GM12878 (cell line): ENCODE measurements around the gene NAXE.

Experiments
- ATF2 ChIP-seq: IDR thresholded peaks from 2 replicates; pipeline ENCODE4 v1.6.1; 2012; ENCODE audit warnings: low read length, inconsistent platforms
- CEBPB ChIP-seq, 2 experiments: fragments of 150-350 bp in 1 of 2; IDR thresholded peaks; 2 replicates each; pipeline ENCODE4 v1.6.1; 2012 to 2014; ENCODE audit warnings: low read depth in 2 of 2, low read length in 2 of 2, borderline replicate concordance in 1 of 2, inconsistent platforms in 1 of 2
- CHD2 ChIP-seq: IDR thresholded peaks from 2 replicates; pipeline ENCODE4 v1.6.1; 2011; ENCODE audit warnings: low read depth, low read length, improper control_type of control experiment, borderline replicate concordance
- CTCF ChIP-seq, 3 experiments: IDR thresholded peaks in 2 of 3; conservative IDR thresholded peaks in 1 of 3; 2 replicates each; pipeline ENCODE4 v1.5.1; 2011; ENCODE audit warnings: low read depth in 3 of 3, low read length in 3 of 3, mild to moderate bottlenecking in 3 of 3, control low read depth in 2 of 3, moderate library complexity in 2 of 3, inconsistent platforms in 1 of 3, mixed read lengths in 1 of 3; ENCODE audit not compliant: control insufficient read depth in 2 of 3, insufficient read depth in 1 of 3; ENCODE audit errors: extremely low read depth in 1 of 3
- EP300 ChIP-seq, 2 experiments: fragments of 150-350 bp in 1 of 2; IDR thresholded peaks; 2 replicates each; pipeline ENCODE4 v1.6.1; 2011 to 2012; ENCODE audit warnings: low read depth in 2 of 2, low read length in 2 of 2, borderline replicate concordance in 1 of 2, improper control_type of control experiment in 1 of 2, inconsistent platforms in 1 of 2; ENCODE audit not compliant: control insufficient read depth in 1 of 2
- HCFC1 ChIP-seq: fragments of 150-350 bp; IDR thresholded peaks from 2 replicates; pipeline ENCODE4 v1.6.1; 2014; ENCODE audit warnings: low read length
- HDAC6 ChIP-seq: fragments of 200-600 bp; sonication (generic); IDR thresholded peaks from one replicate; pipeline ENCODE4 v1.8.0; 2017; ENCODE audit warnings: antibody characterized with exemption; ENCODE audit not compliant: unreplicated experiment
- JUNB ChIP-seq: IDR thresholded peaks from 2 replicates; pipeline ENCODE4 v1.6.1; 2016; ENCODE audit warnings: antibody characterized with exemption, mild to moderate bottlenecking
- PRDM15 ChIP-seq: fragments of 450-650 bp; formaldehyde crosslinking; IDR thresholded peaks from 2 replicates; pipeline ENCODE4 v1.4.0; 2020; ENCODE audit warnings: mild to moderate bottlenecking, moderate library complexity
- RCOR1 ChIP-seq: conservative IDR thresholded peaks from 2 replicates; pipeline ENCODE4 v1.6.1; 2012; ENCODE audit warnings: low read depth, low read length, improper control_type of control experiment
- SPI1 ChIP-seq: IDR thresholded peaks from 2 replicates; pipeline ENCODE4 v1.6.1; 2011; ENCODE audit warnings: low read depth, mild to moderate bottlenecking, low read length, moderate library complexity, borderline replicate concordance; ENCODE audit not compliant: insufficient read depth
- SUPT20H ChIP-seq: IDR thresholded peaks from 2 replicates; pipeline ENCODE4 v1.6.1; 2011; ENCODE audit warnings: low read depth, mild to moderate bottlenecking, low read length, moderate library complexity, borderline replicate concordance; ENCODE audit not compliant: control insufficient read depth
- ZNF24 ChIP-seq: fragments of 450-650 bp; IDR thresholded peaks from 2 replicates; pipeline ENCODE4 v1.6.1; 2017; ENCODE audit warnings: antibody characterized with exemption, mild to moderate bottlenecking
- ZNF274 ChIP-seq: IDR thresholded peaks from one replicate; pipeline ENCODE4 v1.8.0; 2011; ENCODE audit not compliant: insufficient read length, insufficient read depth

- TF ChIP-seq CHD2 (0 out of 2 replicates have a peak, but pooled peaks have one; percentile 27), HDAC6 (no peak), HCFC1 (peak; percentile 67), ZNF24 (no peak), JUNB (no peak), CEBPB (IDR thresholded peaks at IDR 0.05; ENCODE audit: borderline replicate concordance in 1 of 2, low read depth in 2 of 2, low read length in 2 of 2) (no peak), EP300 (IDR thresholded peaks at IDR 0.05; ENCODE audit: borderline replicate concordance in 1 of 2, control insufficient read depth in 1 of 2, low read depth in 2 of 2, low read length in 2 of 2) (0 out of 4 replicates have a peak, but pooled peaks of 1 of the 2 experiments have one; percentile 13), PRDM15 (CRISPR knock-in tag) (no peak), CTCF (IDR thresholded peaks at IDR 0.05 in 2 of 3, conservative IDR thresholded peaks at IDR 0.05 in 1 of 3; ENCODE audit: control insufficient read depth in 2 of 3, extremely low read depth in 1 of 3, insufficient read depth in 1 of 3, low read depth in 3 of 3, low read length in 3 of 3) (no peak), SPI1 (no peak), ATF2 (no peak), ZNF274 (no peak), SUPT20H (no peak), RCOR1 (no peak)
Measured at GRCh38 chr1:156601122-156601830, 9.7 kb downstream of the NAXE start, which contains the start of gene GPATCH4.
